Gastroesophageal sphincter (tissue), 4 donors: Measurements from ENCODE around the gene GNG10. TPM values are rescaled to one million over a fixed set of nuclear protein-coding genes. Genes with fewer than 3 reads are reported as not detected.

Experiments
- ATAC-seq: fragments of 150-250 bp; one replicate; pipeline ENCODE4 v1.9.1; 2016; ENCODE audit warnings: mild to moderate bottlenecking, moderate library complexity
- H3K27ac ChIP-seq, 4 donors: fragments of 200-600 bp; sonication (generic) in 3 of 4; 1 replicate in 3 of 4; 2 replicates in 1 of 4; pipeline ENCODE4 v1.5.1; 2016 to 2019
- H3K27me3 ChIP-seq: fragments of 200-600 bp; sonication (generic); one replicate; pipeline ENCODE4 v1.5.1; 2019
- H3K36me3 ChIP-seq, 2 donors: fragments of 200-600 bp; sonication (generic); one replicate each; pipeline ENCODE4 v1.5.1; 2019; ENCODE audit warnings: control low read depth in 1 of 2
- H3K4me1 ChIP-seq, 3 donors: fragments of 200-600 bp; sonication (generic); 1 replicate in 2 of 3; 2 replicates in 1 of 3; pipeline ENCODE4 v1.5.1; 2016 to 2019; ENCODE audit warnings: control low read depth in 2 of 3
- H3K4me3 ChIP-seq, 2 donors: fragments of 200-600 bp; sonication (generic); one replicate each; pipeline ENCODE4 v1.5.1; 2019; ENCODE audit warnings: mild to moderate bottlenecking in 1 of 2, moderate library complexity in 1 of 2
- H3K9me3 ChIP-seq, 3 donors: fragments of 200-600 bp; sonication (generic); one replicate each; pipeline ENCODE4 v1.5.1; 2017 to 2019; ENCODE audit warnings: control low read depth in 2 of 3
- CTCF ChIP-seq, 4 experiments: fragments of 200-600 bp in 2 of 4; fragments of 450-650 bp in 2 of 4; sonication (generic) in 1 of 4; IDR thresholded peaks; one replicate each; pipeline ENCODE4 v1.5.1; 2017 to 2019; ENCODE audit warnings: antibody characterized with exemption in 4 of 4, mild to moderate bottlenecking in 2 of 4, moderate library complexity in 2 of 4
- EP300 ChIP-seq: sonication (generic); formaldehyde crosslinking; IDR thresholded peaks from one replicate; pipeline ENCODE4 v1.6.1; 2017; ENCODE audit warnings: antibody characterized with exemption, mild to moderate bottlenecking
- POLR2A ChIP-seq, 2 donors: fragments of 450-650 bp; IDR thresholded peaks; one replicate each; pipeline ENCODE4 v1.6.1; 2017; ENCODE audit warnings: antibody characterized with exemption in 2 of 2, mild to moderate bottlenecking in 2 of 2, moderate library complexity in 1 of 2
- POLR2AphosphoS5 ChIP-seq: sonication (generic); formaldehyde crosslinking; IDR thresholded peaks from one replicate; pipeline ENCODE4 v1.6.1; 2017; ENCODE audit warnings: antibody characterized with exemption
- WGBS, 2 donors: methylation state at CpG; one replicate each; pipeline ENCODE4 v1.1.5; 2018; ENCODE audit warnings: low coverage in 1 of 2; 5-methylcytosine and 5-hydroxymethylcytosine counted together
- total RNA-seq, 4 donors: library from RNA; depleted of rRNA; stranded (reverse); fragments of >200 nt; gene quantifications; one replicate each; pipeline ENCODE4 v1.1.0, GENCODE V29; 2016

The GNG10 gene
- total RNA-seq, 4 donors from 2014 or later: 41.4 to 96.4 (median 82.0) TPM

- H3K27me3 ChIP-seq: no peaks in the 10 kb centered on the region
- TF ChIP-seq POLR2AphosphoS5 (no peak), POLR2A (IDR thresholded peaks at IDR 0.05) (no peak), CTCF (IDR thresholded peaks at IDR 0.05) (no peak), EP300 (no peak)
- no peaks in the 10 kb centered on the region for H3K4me1 ChIP-seq
- no peaks in the 10 kb centered on the region for H3K9me3 ChIP-seq
- no peak overlapping the region for H3K4me3 ChIP-seq
- H3K36me3 ChIP-seq: no peaks in the 10 kb centered on the region
- 93 to 100% methylated on average over 2 to 3 of the region's 3 CpGs for WGBS, 2 donors
- ATAC-seq: no peak
- H3K27ac ChIP-seq: no peak overlapping the region
Observed at GRCh38 chr9:111712369-111712768, 51.0 kb downstream of the GNG10 start.

- H3K27ac ChIP-seq: no peak overlapping the region
- H3K4me3 ChIP-seq: no peak overlapping the region
- H3K4me1 ChIP-seq: no peaks in the 10 kb centered on the region
- ATAC-seq: no peak
- no peaks in the 10 kb centered on the region for H3K9me3 ChIP-seq
- H3K27me3 ChIP-seq: no peaks in the 10 kb centered on the region
- H3K36me3 ChIP-seq: no peaks in the 10 kb centered on the region
- no peak for TF ChIP-seq POLR2AphosphoS5
- TF ChIP-seq CTCF (IDR thresholded peaks at IDR 0.05): no peak
- no peak for TF ChIP-seq EP300
- TF ChIP-seq POLR2A (IDR thresholded peaks at IDR 0.05): no peak
Observed at GRCh38 chr9:111715471-111715870, 54.1 kb downstream of the GNG10 start.

- no peaks in the 10 kb centered on the region for H3K27me3 ChIP-seq
- H3K4me1 ChIP-seq: no peaks in the 10 kb centered on the region
- H3K36me3 ChIP-seq: no peaks in the 10 kb centered on the region
- no peak for TF ChIP-seq POLR2AphosphoS5
- no peak for TF ChIP-seq CTCF (IDR thresholded peaks at IDR 0.05)
- TF ChIP-seq EP300: no peak
- no peak for TF ChIP-seq POLR2A (IDR thresholded peaks at IDR 0.05)
- H3K27ac ChIP-seq: no peak overlapping the region
- no peaks in the 10 kb centered on the region for H3K9me3 ChIP-seq
- no peak for ATAC-seq
- WGBS, 2 donors: 80 to 100% methylated on average over 1 to 2 of the region's 2 CpGs
- no peak overlapping the region for H3K4me3 ChIP-seq
Observed at GRCh38 chr9:111719541-111719940, 58.1 kb downstream of the GNG10 start.

Other genes starting within 250 kb of the GNG10 start
- 100 to 1,000 TPM in 1 of 4 donors, 10 to 100 TPM in 3; 75.5 to 114 (median 94.3) TPM for gene ECPAS, start 177.2 kb upstream of the GNG10 start, total RNA-seq
- 10 to 100 TPM; 10.8 to 30.5 (median 21.4) TPM for gene ZNF483, start 136.4 kb upstream of the GNG10 start, total RNA-seq
- 10 to 100 TPM; 19.1 to 59.6 (median 43.7) TPM for gene PTGR1, start 62.0 kb upstream of the GNG10 start, total RNA-seq
- 1 to 10 TPM; 7.9 to 9.9 (median 9.2) TPM for gene DNAJC25, start 30.3 kb upstream of the GNG10 start, total RNA-seq
- gene SHOC1, start 133.3 kb downstream of the GNG10 start, total RNA-seq: not detected
- 10 to 100 TPM; 30.0 to 52.6 (median 43.2) TPM for gene UGCG, start 235.2 kb downstream of the GNG10 start, total RNA-seq